ENCODE results near the gene BAIAP2L2.

- TF ChIP-seq POLR2AphosphoS5 (IDR thresholded peaks at IDR 0.05; ENCODE audit: low read depth) (no peak), CTCF (IDR thresholded peaks at IDR 0.05; ENCODE audit: insufficient read depth, low read length) (no peak)
These were observed 13.9 kb upstream of the BAIAP2L2 start for GRCh38 chr22:38124236-38124974.

All from HL-60 (cell line).